Keratinocyte (primary cell): ENCODE results near the gene RING1. TPM values are rescaled to one million over a fixed set of nuclear protein-coding genes. Genes with fewer than 3 reads are reported as not detected.

Experiments used
- DNase-seq: peaks from one replicate; pipeline ENCODE4 v3.0.0-alpha.2; 2011; ENCODE audit warnings: low read depth, missing footprints, low spot score
- FAIRE-seq: peaks from 2 replicates; lab custom pipeline; 2011; peaks lifted over from hg19 to GRCh38; lab: Jason Lieb, UNC
- H2AFZ ChIP-seq: 2 replicates; pipeline ENCODE4 v1.6.0; 2012; ENCODE audit warnings: low read length, control low read depth, inconsistent platforms; ENCODE audit not compliant: control insufficient read depth
- H3K27ac ChIP-seq: 2 replicates; pipeline ENCODE4 v1.5.1; 2011; ENCODE audit warnings: low read length; ENCODE audit not compliant: control insufficient read depth, insufficient read depth
- H3K27me3 ChIP-seq: 3 replicates; pipeline ENCODE4 v1.6.0; 2011; ENCODE audit warnings: low read length; ENCODE audit not compliant: control insufficient read depth, insufficient read depth; ENCODE audit errors: extremely low read depth
- H3K36me3 ChIP-seq, 2 experiments: 2 replicates in 1 of 2; 3 replicates in 1 of 2; pipeline ENCODE4 v1.5.1; 2011; ENCODE audit warnings: low read length in 2 of 2, mild to moderate bottlenecking in 1 of 2; ENCODE audit not compliant: control insufficient read depth in 2 of 2, insufficient read depth in 2 of 2; ENCODE audit errors: extremely low read depth in 1 of 2
- H3K4me1 ChIP-seq: 3 replicates; pipeline ENCODE4 v1.5.1; 2011; ENCODE audit warnings: low read length; ENCODE audit not compliant: control insufficient read depth, insufficient read depth; ENCODE audit errors: extremely low read depth
- H3K4me2 ChIP-seq: 3 replicates; pipeline ENCODE4 v1.6.0; 2011; ENCODE audit warnings: low read depth, low read length; ENCODE audit not compliant: control insufficient read depth, insufficient read depth; ENCODE audit errors: extremely low read depth
- H3K4me3 ChIP-seq, 3 experiments: fragments of 200-600 bp in 1 of 3; sonication (generic) in 1 of 3; 2 replicates in 2 of 3; 3 replicates in 1 of 3; pipeline ENCODE4 v1.5.1; 2011 to 2016; ENCODE audit warnings: low read length in 3 of 3, mild to moderate bottlenecking in 3 of 3, control low read depth in 2 of 3, inconsistent platforms in 1 of 3, low read depth in 1 of 3, mixed read lengths in 1 of 3, mixed run types in 1 of 3, moderate library complexity in 1 of 3; ENCODE audit not compliant: control insufficient read depth in 2 of 3, insufficient read depth in 2 of 3; ENCODE audit errors: extremely low read depth in 1 of 3
- H3K79me2 ChIP-seq: 2 replicates; pipeline ENCODE4 v1.6.0; 2012; ENCODE audit warnings: low read length; ENCODE audit not compliant: control insufficient read depth, insufficient read depth
- H3K9ac ChIP-seq: 3 replicates; pipeline ENCODE4 v1.6.0; 2011; ENCODE audit warnings: low read length; ENCODE audit not compliant: control insufficient read depth, insufficient read depth; ENCODE audit errors: extremely low read depth
- H3K9me1 ChIP-seq: 3 replicates; pipeline ENCODE4 v1.6.0; 2011; ENCODE audit warnings: low read length; ENCODE audit not compliant: control insufficient read depth, insufficient read depth; ENCODE audit errors: extremely low read depth
- H3K9me3 ChIP-seq: 2 replicates; pipeline ENCODE4 v1.5.1; 2012; ENCODE audit warnings: low read depth, low read length; ENCODE audit not compliant: control insufficient read depth
- H4K20me1 ChIP-seq: 3 replicates; pipeline ENCODE4 v1.6.0; 2011; ENCODE audit warnings: low read length; ENCODE audit not compliant: control insufficient read depth, insufficient read depth; ENCODE audit errors: extremely low read depth
- EZH2 ChIP-seq: IDR thresholded peaks from one replicate; pipeline ENCODE4 v1.6.1; 2012; ENCODE audit warnings: inconsistent platforms, mild to moderate bottlenecking, low read length, moderate library complexity
- dilution Hi-C: fragments of 300-500 bp; cut with MboI; formaldehyde crosslinking; loops from one replicate; pipeline ENCODE4 v1.7.0; 2020; ENCODE audit warnings: low sequenced_read_pairs; ENCODE audit not compliant: extremely low pct_ligation_motif_present
- polyA plus RNA-seq, 5 experiments: library from polyadenylated mRNA; depleted of rRNA in 3 of 5; stranded (reverse) in 3 of 5; stranded (forward) in 1 of 5; unstranded in 1 of 5; fragments of >200 nt; gene quantifications; 1 replicate in 1 of 5; 2 replicates in 3 of 5; 3 replicates in 1 of 5; pipeline versions ENCODE4 v1.2.1 to v1.2.3, GENCODE V29; 2011 to 2012; ENCODE audit warnings: missing spikeins in 2 of 5, low read depth in 1 of 5, low replicate concordance in 1 of 5
- TF ChIP-seq, protein P1 (sequence below), 3 experiments: IDR thresholded peaks in 1 of 3; conservative IDR thresholded peaks in 1 of 3; optimal IDR thresholded peaks in 1 of 3; 2 replicates in 2 of 3; 3 replicates in 1 of 3; pipeline versions ENCODE3 to v1.5.1; 2011; ENCODE audit warnings: low read length in 3 of 3, mild to moderate bottlenecking in 3 of 3, moderate library complexity in 2 of 3, control low read depth in 1 of 3, inconsistent platforms in 1 of 3; ENCODE audit not compliant: insufficient read depth in 2 of 3; ENCODE audit errors: extremely low read depth in 1 of 3

Gene RING1
- polyA plus RNA-seq, 1 donor (not counting 4 experiments of a cell fraction or from before 2014, with no cell fraction given), result 23.0 TPM

DNA sequence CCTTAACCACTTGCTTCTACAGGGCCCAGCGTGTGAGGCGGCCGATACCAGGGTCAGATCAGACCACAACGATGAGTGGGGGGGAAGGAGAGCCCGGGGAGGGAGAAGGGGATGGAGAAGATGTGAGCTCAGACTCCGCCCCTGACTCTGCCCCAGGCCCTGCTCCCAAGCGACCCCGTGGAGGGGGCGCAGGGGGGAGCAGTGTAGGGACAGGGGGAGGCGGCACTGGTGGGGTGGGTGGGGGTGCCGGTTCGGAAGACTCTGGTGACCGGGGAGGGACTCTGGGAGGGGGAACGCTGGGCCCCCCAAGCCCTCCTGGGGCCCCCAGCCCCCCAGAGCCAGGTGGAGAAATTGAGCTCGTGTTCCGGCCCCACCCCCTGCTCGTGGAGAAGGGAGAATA is 2.8 kb downstream of the RING1 start:
- peaks cover 29% of the 10 kb centered on the region for H3K4me1 ChIP-seq

DNA sequence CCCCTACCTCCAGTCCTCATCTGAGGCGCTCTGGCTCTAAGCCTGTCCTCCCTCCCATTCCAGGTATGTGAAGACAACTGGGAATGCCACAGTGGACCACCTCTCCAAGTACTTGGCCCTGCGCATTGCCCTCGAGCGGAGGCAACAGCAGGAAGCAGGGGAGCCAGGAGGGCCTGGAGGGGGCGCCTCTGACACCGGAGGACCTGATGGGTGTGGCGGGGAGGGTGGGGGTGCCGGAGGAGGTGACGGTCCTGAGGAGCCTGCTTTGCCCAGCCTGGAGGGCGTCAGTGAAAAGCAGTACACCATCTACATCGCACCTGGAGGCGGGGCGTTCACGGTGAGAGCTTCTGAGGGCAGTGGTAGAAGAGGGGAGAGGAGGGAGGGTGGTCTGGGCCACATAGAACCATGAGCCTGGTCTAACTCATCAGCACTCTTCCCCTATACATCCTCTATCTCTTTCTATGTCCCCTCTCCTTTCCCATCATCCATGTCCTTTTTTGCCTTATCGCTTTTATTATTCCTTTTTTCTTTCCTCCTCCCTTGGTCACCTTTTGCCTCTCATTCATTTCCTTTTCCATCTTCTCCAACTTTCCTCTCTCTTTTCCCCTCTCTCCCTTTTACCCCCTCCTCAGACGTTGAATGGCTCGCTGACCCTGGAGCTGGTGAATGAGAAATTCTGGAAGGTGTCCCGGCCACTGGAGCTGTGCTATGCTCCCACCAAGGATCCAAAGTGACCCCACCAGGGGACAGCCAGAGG is 3.5 kb downstream of the RING1 start:
- Histone ChIP-seq H3K9me3 (no peaks in the 10 kb centered on the region), H3K9me1 (no peaks in the 10 kb centered on the region), H3K4me2 (no peak overlapping the region), H3K4me1 (peaks cover 22% of the 10 kb centered on the region), H3K27ac (no peak overlapping the region), H3K36me3 (peaks cover 3 to 13% of the 10 kb centered on the region in 2 experiments), H3K79me2 (no peaks in the 10 kb centered on the region), H3K4me3 (no peak overlapping the region), H2AFZ (no peak overlapping the region), H4K20me1 (no peaks in the 10 kb centered on the region), H3K27me3 (no peaks in the 10 kb centered on the region), H3K9ac (no peak overlapping the region)
- dilution Hi-C loops, result no loop called here
- no peak for DNase-seq
- no peak for FAIRE-seq
- TF ChIP-seq EZH2, result no peak
- TF ChIP-seq, protein P1, sequence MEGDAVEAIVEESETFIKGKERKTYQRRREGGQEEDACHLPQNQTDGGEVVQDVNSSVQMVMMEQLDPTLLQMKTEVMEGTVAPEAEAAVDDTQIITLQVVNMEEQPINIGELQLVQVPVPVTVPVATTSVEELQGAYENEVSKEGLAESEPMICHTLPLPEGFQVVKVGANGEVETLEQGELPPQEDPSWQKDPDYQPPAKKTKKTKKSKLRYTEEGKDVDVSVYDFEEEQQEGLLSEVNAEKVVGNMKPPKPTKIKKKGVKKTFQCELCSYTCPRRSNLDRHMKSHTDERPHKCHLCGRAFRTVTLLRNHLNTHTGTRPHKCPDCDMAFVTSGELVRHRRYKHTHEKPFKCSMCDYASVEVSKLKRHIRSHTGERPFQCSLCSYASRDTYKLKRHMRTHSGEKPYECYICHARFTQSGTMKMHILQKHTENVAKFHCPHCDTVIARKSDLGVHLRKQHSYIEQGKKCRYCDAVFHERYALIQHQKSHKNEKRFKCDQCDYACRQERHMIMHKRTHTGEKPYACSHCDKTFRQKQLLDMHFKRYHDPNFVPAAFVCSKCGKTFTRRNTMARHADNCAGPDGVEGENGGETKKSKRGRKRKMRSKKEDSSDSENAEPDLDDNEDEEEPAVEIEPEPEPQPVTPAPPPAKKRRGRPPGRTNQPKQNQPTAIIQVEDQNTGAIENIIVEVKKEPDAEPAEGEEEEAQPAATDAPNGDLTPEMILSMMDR (optimal IDR thresholded peaks at IDR 0.05 in 1 of 3, IDR thresholded peaks at IDR 0.05 in 1 of 3, conservative IDR thresholded peaks at IDR 0.05 in 1 of 3; ENCODE audit: extremely low read depth in 1 of 3, insufficient read depth in 2 of 3, low read length in 3 of 3), result no peak

More for the DNA sequence above, 2.8 kb downstream of the RING1 start:
- no peaks in the 10 kb centered on the region for H3K27me3 ChIP-seq
- dilution Hi-C loops, result no loop called here
- no peak overlapping the region for H3K4me3 ChIP-seq
- no peaks in the 10 kb centered on the region for H4K20me1 ChIP-seq
- no peak overlapping the region for H3K9ac ChIP-seq
- no peaks in the 10 kb centered on the region for H3K9me1 ChIP-seq
- peaks cover 3 to 13% of the 10 kb centered on the region in 2 experiments for H3K36me3 ChIP-seq
- H3K27ac ChIP-seq, result no peak overlapping the region
- no peaks in the 10 kb centered on the region for H3K9me3 ChIP-seq
- DNase-seq (no peak), FAIRE-seq (no peak)
- H2AFZ ChIP-seq, result no peak overlapping the region
- TF ChIP-seq EZH2, result no peak
- TF ChIP-seq, protein P1 (optimal IDR thresholded peaks at IDR 0.05 in 1 of 3, IDR thresholded peaks at IDR 0.05 in 1 of 3, conservative IDR thresholded peaks at IDR 0.05 in 1 of 3; ENCODE audit: extremely low read depth in 1 of 3, insufficient read depth in 2 of 3, low read length in 3 of 3), result no peak
- no peaks in the 10 kb centered on the region for H3K79me2 ChIP-seq
- no peak overlapping the region for H3K4me2 ChIP-seq
